HepG2 (cell line): ENCODE measurements around the gene YPEL3. TPM values are rescaled to one million over a fixed set of nuclear protein-coding genes. Genes with fewer than 3 reads are reported as not detected.

Source experiments
- ATF7 ChIP-seq, 2 experiments: fragments of 450-650 bp in 1 of 2; sonication (generic) in 1 of 2; formaldehyde crosslinking in 1 of 2; IDR thresholded peaks; 2 replicates each; pipeline versions ENCODE4 v1.4.0 to v1.6.1; 2016 to 2020; ENCODE audit warnings: antibody characterized with exemption in 1 of 2, mild to moderate bottlenecking in 1 of 2, missing genetic modification reagents in 1 of 2
- FOXM1 ChIP-seq: sonication (generic); formaldehyde crosslinking; IDR thresholded peaks from 2 replicates; pipeline ENCODE4 v1.5.0; 2020; ENCODE audit warnings: missing genetic modification reagents
- GTF2F1 ChIP-seq: fragments of 150-350 bp; IDR thresholded peaks from 2 replicates; pipeline ENCODE4 v1.6.1; 2014; ENCODE audit warnings: low read length
- HHEX ChIP-seq: IDR thresholded peaks from 2 replicates; pipeline ENCODE4 v1.6.1; 2016; ENCODE audit warnings: control low read depth
- HMG20B ChIP-seq: conservative IDR thresholded peaks from 2 replicates; pipeline ENCODE4 v1.6.1; 2016; ENCODE audit warnings: missing genetic modification reagents, missing compliant biosample characterization
- IKZF4 ChIP-seq: sonication (generic); formaldehyde crosslinking; IDR thresholded peaks from 2 replicates; pipeline ENCODE4 v1.5.1; 2020; ENCODE audit warnings: borderline replicate concordance, mild to moderate bottlenecking, low read depth, missing genetic modification reagents; ENCODE audit errors: not compliant biosample characterization
- KLF11 ChIP-seq: IDR thresholded peaks from 2 replicates; pipeline ENCODE4 v1.6.1; 2016; ENCODE audit warnings: missing compliant biosample characterization
- MAFG ChIP-seq: sonication (generic); formaldehyde crosslinking; IDR thresholded peaks from 2 replicates; pipeline ENCODE4 v1.5.1; 2020; ENCODE audit warnings: mild to moderate bottlenecking, missing genetic modification reagents
- REPIN1 ChIP-seq: sonication (generic); formaldehyde crosslinking; IDR thresholded peaks from 2 replicates; pipeline ENCODE4 v1.8.0; 2022; ENCODE audit warnings: missing genetic modification reagents, low read depth, mild to moderate bottlenecking, borderline replicate concordance
- RXRA ChIP-seq: sonication (generic); formaldehyde crosslinking; IDR thresholded peaks from 2 replicates; pipeline ENCODE4 v1.5.1; 2020; ENCODE audit warnings: missing genetic modification reagents
- SOX6 ChIP-seq, 2 experiments: fragments of 450-650 bp in 1 of 2; sonication (generic) in 1 of 2; formaldehyde crosslinking in 1 of 2; IDR thresholded peaks; 2 replicates each; pipeline versions ENCODE4 v1.4.0 to v1.6.1; 2017 to 2020; ENCODE audit warnings: antibody characterized with exemption in 1 of 2, mild to moderate bottlenecking in 1 of 2, missing genetic modification reagents in 1 of 2
- STAT6 ChIP-seq: sonication (generic); formaldehyde crosslinking; IDR thresholded peaks from 2 replicates; pipeline ENCODE4 v1.4.0; 2020; ENCODE audit warnings: missing genetic modification reagents, mild to moderate bottlenecking, borderline replicate concordance
- SUZ12 ChIP-seq: fragments of 150-350 bp; IDR thresholded peaks from 2 replicates; pipeline ENCODE4 v1.6.1; 2014; ENCODE audit warnings: low read depth, low read length
- THAP8 ChIP-seq: sonication (generic); formaldehyde crosslinking; IDR thresholded peaks from 2 replicates; pipeline ENCODE4 v1.5.1; 2020; ENCODE audit warnings: missing genetic modification reagents, mild to moderate bottlenecking, borderline replicate concordance
- TOE1 ChIP-seq: sonication (generic); formaldehyde crosslinking; IDR thresholded peaks from 2 replicates; pipeline ENCODE4 v1.4.0; 2020; ENCODE audit warnings: mild to moderate bottlenecking, missing genetic modification reagents
- ZBTB1 ChIP-seq: sonication (generic); formaldehyde crosslinking; IDR thresholded peaks from 2 replicates; pipeline ENCODE4 v1.4.0; 2020; ENCODE audit warnings: missing genetic modification reagents, borderline replicate concordance
- ZFP36 ChIP-seq: fragments of 150-350 bp; IDR thresholded peaks from 2 replicates; pipeline ENCODE4 v1.6.1; 2018; ENCODE audit warnings: borderline replicate concordance, low read length, low read depth; ENCODE audit not compliant: partially characterized antibody
- ZFP37 ChIP-seq: sonication (generic); formaldehyde crosslinking; IDR thresholded peaks from 2 replicates; pipeline ENCODE4 v1.4.0; 2020; ENCODE audit warnings: missing genetic modification reagents, borderline replicate concordance
- ZNF382 ChIP-seq: sonication (generic); formaldehyde crosslinking; IDR thresholded peaks from 2 replicates; pipeline ENCODE4 v1.5.0; 2020; ENCODE audit warnings: missing genetic modification reagents, mild to moderate bottlenecking, borderline replicate concordance
- ZNF484 ChIP-seq: sonication (generic); formaldehyde crosslinking; IDR thresholded peaks from 2 replicates; pipeline ENCODE4 v1.5.1; 2020; ENCODE audit warnings: mild to moderate bottlenecking, low read depth, missing genetic modification reagents, borderline replicate concordance
- ZNF552 ChIP-seq: sonication (generic); formaldehyde crosslinking; IDR thresholded peaks from 2 replicates; pipeline ENCODE4 v1.9.0; 2022; ENCODE audit warnings: missing genetic modification reagents, mild to moderate bottlenecking, borderline replicate concordance
- ZNF572 ChIP-seq: sonication (generic); formaldehyde crosslinking; IDR thresholded peaks from 2 replicates; pipeline ENCODE4 v1.5.1; 2020; ENCODE audit warnings: mild to moderate bottlenecking, missing genetic modification reagents
- ZNF710 ChIP-seq: sonication (generic); formaldehyde crosslinking; IDR thresholded peaks from 2 replicates; pipeline ENCODE4 v1.5.0; 2020; ENCODE audit warnings: mild to moderate bottlenecking, missing genetic modification reagents, borderline replicate concordance
- ZNF773 ChIP-seq: sonication (generic); formaldehyde crosslinking; IDR thresholded peaks from 2 replicates; pipeline ENCODE4 v1.4.0; 2020; ENCODE audit warnings: missing genetic modification reagents, borderline replicate concordance
- polyA plus RNA-seq, 8 experiments: library from polyadenylated mRNA; depleted of rRNA in 3 of 8; stranded (reverse) in 7 of 8; unstranded in 1 of 8; fragments of >200 nt; fragmentation: Illumina TruSeq in 4 of 8; extraction: Trizol in 4 of 8; gene quantifications; 2 replicates each; pipeline versions ENCODE4 v1.2.1 to v1.2.3, GENCODE V29; 2011 to 2016; ENCODE audit warnings: low read depth in 4 of 8, missing spikeins in 1 of 8, mixed read lengths in 1 of 8; ENCODE audit not compliant: insufficient read depth in 1 of 8
- total RNA-seq, 5 experiments: library from RNA; depleted of rRNA; stranded (reverse); fragments of >200 nt; fragmentation: Illumina TruSeq; extraction: Trizol; gene quantifications; 2 replicates each; pipeline ENCODE4 v1.2.3, GENCODE V29; 2016; ENCODE audit warnings: low read depth in 1 of 5

YPEL3 gene
- total and polyA plus RNA-seq, 2 of the 13 experiments (the other 11 are each of a cell fraction or from before 2014, with no cell fraction given), result 5.4 to 47.0 TPM

GRCh38 chr16:30065102-30065942 is 30.7 kb downstream of the YPEL3 start, which contains the start of gene ALDOA (continued):
- TF ChIP-seq ZNF773 (CRISPR knock-in tag) (peak; percentile 94; the same call in 1 of the 2 replicates), GTF2F1 (no peak), ZNF552 (CRISPR knock-in tag) (peak; percentile 98), HHEX (CRISPR knock-in tag) (0 out of 2 replicates have a peak, but pooled peaks have one; percentile 23), KLF11 (CRISPR knock-in tag) (no peak; the same call in 1 of the 2 replicates), SUZ12 (no peak), ATF7 (IDR thresholded peaks at IDR 0.05) (no peak), ATF7 (CRISPR knock-in tag; IDR thresholded peaks at IDR 0.05) (peak; percentile 75; the same call in 1 of the 2 replicates), ZBTB1 (CRISPR knock-in tag) (0 out of 2 replicates have a peak, but pooled peaks have one; percentile 15), ZNF484 (CRISPR knock-in tag) (peak; percentile 91; the same call in 1 of the 2 replicates), RXRA (peak; percentile 93), ZFP36 (no peak), ZFP37 (CRISPR knock-in tag) (0 out of 2 replicates have a peak, but pooled peaks have one; percentile 37), MAFG (CRISPR knock-in tag) (peak; percentile 97), IKZF4 (CRISPR knock-in tag) (peak; percentile 90), ZNF710 (CRISPR knock-in tag) (peak; percentile 94), HMG20B (CRISPR knock-in tag) (peak; percentile 68), SOX6 (IDR thresholded peaks at IDR 0.05) (no peak), SOX6 (CRISPR knock-in tag; IDR thresholded peaks at IDR 0.05) (peak; percentile 85), ZNF572 (CRISPR knock-in tag) (peak; percentile 100), TOE1 (peak; percentile 74; the same call in 1 of the 2 replicates), REPIN1 (CRISPR knock-in tag) (peak; percentile 93), ZNF382 (CRISPR knock-in tag) (no peak), STAT6 (peak; percentile 89), FOXM1 (CRISPR knock-in tag) (no peak), THAP8 (CRISPR knock-in tag) (peak; percentile 96; the same call in 1 of the 2 replicates)
